ENCODE results near the gene CERS2.
"Not testable (repeated sequence)": the region's sequence is repeated elsewhere in the genome, so short reads cannot be mapped to it uniquely, and the experiment has no call there.

Gene CERS2

GRCh38 chr1:150968491-150968890 is 6.1 kb downstream of the CERS2 start:
- no peak for DNase-seq

DNA sequence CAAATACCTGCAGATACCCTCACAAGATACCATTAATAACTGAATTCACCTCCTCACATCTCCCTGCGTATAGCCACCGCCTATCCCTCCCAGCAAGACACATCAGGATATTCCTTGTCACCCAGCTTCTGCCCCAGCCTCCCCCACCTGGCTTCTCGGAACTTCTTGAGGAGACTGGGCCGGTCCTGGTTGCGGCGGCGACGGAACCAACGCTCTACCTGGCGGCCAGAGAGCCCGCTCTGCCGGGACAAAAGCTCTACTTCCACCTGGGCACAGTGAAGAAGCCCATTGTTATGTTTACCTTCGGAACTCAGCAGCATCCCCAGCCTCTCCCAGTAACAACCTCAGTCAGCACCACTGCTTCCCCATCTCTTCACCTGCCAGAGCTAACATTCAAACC is 6.7 kb downstream of the CERS2 start:
- DNase-seq = no peak

GRCh38 chr1:150966011-150966410 is 8.6 kb downstream of the CERS2 start:
- no peak for DNase-seq

DNA sequence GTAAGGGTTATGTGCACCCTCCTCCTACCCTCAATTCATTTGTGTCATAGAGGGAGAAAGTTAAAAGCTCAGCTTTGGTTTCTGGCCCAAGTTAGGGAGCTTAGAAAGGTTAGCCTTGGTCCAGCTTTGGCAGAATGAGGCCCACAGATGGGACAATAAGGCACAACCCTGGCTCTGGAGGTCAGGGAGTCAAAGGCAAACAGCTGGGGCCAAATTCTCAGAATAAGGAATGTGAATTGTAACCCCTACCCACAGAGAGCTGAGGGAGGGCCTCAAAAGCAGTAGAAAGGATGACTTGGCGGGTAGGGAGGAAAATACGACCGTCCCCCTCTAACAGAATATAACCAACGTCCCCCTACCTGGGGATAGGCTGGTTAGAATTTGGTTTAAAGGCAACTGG is 9.0 kb downstream of the CERS2 start:
- no peak for DNase-seq

- DNase-seq = no peak
Observed at GRCh38 chr1:150964164-150964489, 10.5 kb downstream of the CERS2 start.

DNA sequence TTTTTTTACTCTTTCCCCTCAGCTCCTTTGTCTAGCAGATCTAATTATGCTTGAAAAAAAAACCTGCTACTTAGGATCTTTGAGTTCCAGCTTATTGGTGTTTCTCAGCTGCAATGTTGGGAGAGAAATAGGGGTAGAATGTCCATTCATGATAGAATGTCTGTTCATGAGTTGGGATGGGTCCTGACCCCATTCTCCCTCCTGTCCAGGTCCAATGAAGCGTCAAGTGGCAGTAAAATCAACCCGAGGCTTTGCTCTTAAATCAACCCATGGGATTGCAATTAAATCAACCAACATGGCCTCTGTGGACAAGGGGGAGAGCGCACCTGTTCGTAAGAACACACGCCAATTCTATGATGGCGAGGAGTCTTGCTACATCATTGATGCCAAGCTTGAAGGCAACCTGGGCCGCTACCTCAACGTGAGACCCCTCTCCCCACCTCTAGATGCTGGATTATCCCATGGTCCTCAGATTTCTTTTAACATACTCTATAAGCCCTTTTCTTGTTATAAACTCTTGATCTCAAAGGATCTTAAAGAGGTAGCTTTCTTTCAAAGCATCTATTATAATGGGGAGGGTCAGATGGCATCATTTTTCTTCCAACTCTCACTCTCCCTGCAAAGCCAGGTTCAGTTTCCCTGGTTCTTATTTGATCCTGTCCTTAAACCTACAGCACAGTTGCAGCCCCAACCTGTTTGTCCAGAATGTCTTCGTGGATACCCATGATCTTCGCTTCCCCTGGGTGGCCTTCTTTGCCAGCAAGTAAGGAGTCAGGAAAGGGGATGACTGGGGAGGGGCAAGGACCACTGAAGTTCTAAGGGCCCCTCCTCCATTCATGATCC is 11.1 kb downstream of the CERS2 start:
- no peak for DNase-seq

- DNase-seq = no peak
Observed at GRCh38 chr1:150961756-150962155, 12.9 kb downstream of the CERS2 start.

GRCh38 chr1:150960646-150961045 is 14.0 kb downstream of the CERS2 start:
- no peak for DNase-seq

DNA sequence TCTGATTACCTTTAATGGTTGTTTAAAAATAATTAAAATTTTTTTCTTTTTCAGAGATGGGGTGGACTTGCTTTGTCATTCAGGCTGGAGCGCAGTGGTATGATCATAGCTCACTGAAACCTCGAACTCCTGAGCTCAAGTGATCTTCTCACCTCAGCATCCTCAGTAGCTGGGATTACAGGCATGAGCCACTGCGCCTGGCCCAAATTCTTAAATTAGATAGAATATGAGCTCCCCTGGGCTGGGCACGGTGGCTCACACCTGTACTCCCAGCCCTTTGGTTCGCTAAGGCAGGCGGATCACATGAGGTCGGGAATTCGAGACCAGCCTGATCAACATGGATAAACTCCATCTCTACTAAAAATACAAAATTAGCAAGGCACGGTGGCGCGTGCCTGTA is 17.0 kb downstream of the CERS2 start:
- DNase-seq = no peak

- no peak for DNase-seq
Observed at GRCh38 chr1:150955280-150955679, 19.4 kb downstream of the CERS2 start.

- no peak for DNase-seq
Observed at GRCh38 chr1:150954708-150955107, 19.9 kb downstream of the CERS2 start.

GRCh38 chr1:150944856-150945255 is 29.8 kb downstream of the CERS2 start:
- no peak for DNase-seq

GRCh38 chr1:150931773-150932172 is 42.9 kb downstream of the CERS2 start:
- no peak for DNase-seq

DNA sequence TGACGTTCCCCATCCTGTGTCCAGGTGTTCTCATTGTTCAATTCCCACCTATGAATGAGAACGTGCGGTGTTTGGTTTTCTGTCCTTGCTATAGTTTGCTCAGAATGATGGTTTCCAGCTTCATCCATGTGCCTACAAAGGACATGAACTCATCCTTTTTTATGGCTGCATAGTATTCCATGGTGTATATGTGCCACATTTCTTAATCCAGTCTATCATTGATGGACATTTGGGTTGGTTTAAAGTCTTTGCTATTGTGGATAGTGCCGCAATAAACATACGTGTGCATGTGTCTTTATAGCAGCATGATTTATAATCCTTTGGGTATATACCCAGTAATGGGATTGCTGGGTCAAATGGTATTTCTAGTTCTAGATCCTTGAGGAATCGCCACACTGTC is 45.9 kb downstream of the CERS2 start:
- not testable (repeated sequence) for DNase-seq

GRCh38 chr1:150928286-150928685 is 46.3 kb downstream of the CERS2 start:
- DNase-seq = no peak

DNA sequence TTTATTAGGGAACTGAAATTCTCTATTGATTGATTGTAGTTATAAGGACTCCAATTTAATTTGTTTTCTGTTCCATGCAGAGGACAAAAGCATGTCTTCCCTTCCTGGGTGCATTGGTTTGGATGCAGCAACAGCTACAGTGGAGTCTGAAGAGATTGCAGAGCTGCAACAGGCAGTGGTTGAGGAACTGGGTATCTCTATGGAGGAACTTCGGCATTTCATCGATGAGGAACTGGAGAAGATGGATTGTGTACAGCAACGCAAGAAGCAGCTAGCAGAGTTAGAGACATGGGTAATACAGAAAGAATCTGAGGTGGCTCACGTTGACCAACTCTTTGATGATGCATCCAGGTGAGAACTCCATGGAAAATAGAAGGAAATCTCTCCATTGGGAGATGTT is 47.0 kb downstream of the CERS2 start:
- no peak for DNase-seq

GRCh38 chr1:150926097-150926741 is 48.4 kb downstream of the CERS2 start, which contains the start of gene SETDB1:
Gene SETDB1, plus strand, starts transcription at chr1:150926363. Its CDS starts 1,352 bp downstream, at chr1:150927715.
- peak; percentile 97 for DNase-seq

GRCh38 chr1:150925080-150925479 is 49.6 kb downstream of the CERS2 start:
- no peak for DNase-seq

- peak; percentile 40 for DNase-seq
Observed at GRCh38 chr1:150922519-150922975, 52.1 kb downstream of the CERS2 start.

DNA sequence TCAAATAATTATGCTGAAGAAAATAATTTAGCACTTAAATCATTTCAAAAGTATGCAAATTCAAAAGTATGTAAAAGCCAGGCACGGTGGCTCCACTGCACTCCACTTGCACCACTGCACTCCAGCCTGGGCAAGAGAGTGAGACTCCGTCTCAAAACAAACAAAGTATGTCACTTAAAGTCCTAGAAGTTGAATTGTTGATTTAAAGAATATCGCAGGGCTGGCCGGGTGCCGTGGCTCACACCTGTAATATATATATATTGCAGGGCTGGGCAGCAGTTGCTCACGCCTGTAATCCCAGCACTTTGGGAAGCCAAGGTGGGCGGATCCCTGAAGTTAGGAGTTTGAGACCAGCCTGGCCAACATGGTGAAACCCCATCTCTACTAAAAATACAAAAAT is 57.2 kb downstream of the CERS2 start:
- DNase-seq = no peak
